ENCODE results near the gene PHC2.

Gene PHC2

GRCh38 chr1:33287317-33287716 lies 143.6 kb downstream of the PHC2 start:
- no peak for DNase-seq

- DNase-seq, result no peak
These were observed 144.3 kb downstream of the PHC2 start for GRCh38 chr1:33286451-33287185.

GRCh38 chr1:33284049-33284448 lies 146.8 kb downstream of the PHC2 start:
- DNase-seq, result no peak

GRCh38 chr1:33282791-33283190 lies 148.1 kb downstream of the PHC2 start:
- DNase-seq, result no peak

GRCh38 chr1:33281554-33282303 lies 149.2 kb downstream of the PHC2 start:
- no peak for DNase-seq

- DNase-seq, result no peak
These were observed 150.7 kb downstream of the PHC2 start for GRCh38 chr1:33280091-33280661.

- DNase-seq, result no peak
These were observed 153.3 kb downstream of the PHC2 start for GRCh38 chr1:33277488-33278084.

GRCh38 chr1:33276573-33277298 lies 154.2 kb downstream of the PHC2 start:
- DNase-seq, result no peak

GRCh38 chr1:33275706-33276572 lies 155.0 kb downstream of the PHC2 start:
- no peak for DNase-seq

GRCh38 chr1:33275195-33275594 lies 155.7 kb downstream of the PHC2 start:
- DNase-seq, result peak; percentile 68

- no peak for DNase-seq
These were observed 156.4 kb downstream of the PHC2 start for GRCh38 chr1:33274446-33274845.

GRCh38 chr1:33273961-33274371 lies 156.9 kb downstream of the PHC2 start:
- no peak for DNase-seq
